H1 (cell line): ENCODE results near the gene TSHZ2. TPM values are rescaled to one million over a fixed set of nuclear protein-coding genes. Genes with fewer than 3 reads are reported as not detected.

ENCODE experiments used
- CTCF ChIA-PET: fragments of 300-600 bp; sonication (Branson Sonifier 250); formaldehyde crosslinking; loops from one replicate; lab custom pipeline; 2021; ENCODE audit not compliant: partially characterized antibody; lab: Charles Lee
- POLR2A ChIA-PET: fragments of 300-600 bp; sonication (Branson Sonifier 250); formaldehyde crosslinking; loops from one replicate; lab custom pipeline; 2021; ENCODE audit warnings: inconsistent platforms; ENCODE audit not compliant: partially characterized antibody; lab: Charles Lee
- DNase-seq, 2 experiments: peaks; one replicate each; pipeline versions ENCODE4 v3.0.0 to v3.0.0-alpha.2; 2010 to 2022; ENCODE audit warnings: low spot score in 2 of 2, low read depth in 1 of 2, mixed read lengths in 1 of 2
- FAIRE-seq: peaks from 2 replicates; lab custom pipeline; 2011; peaks lifted over from hg19 to GRCh38; lab: Jason Lieb, UNC
- H2AFZ ChIP-seq: 2 replicates; pipeline ENCODE4 v1.8.1; 2012; ENCODE audit warnings: low read length, inconsistent platforms
- H2AK5ac ChIP-seq: 2 replicates; pipeline ENCODE4 v1.6.1; 2013; ENCODE audit warnings: low read depth, low read length
- H2BK120ac ChIP-seq: replicated peaks from 2 replicates; pipeline ENCODE3; 2013; ENCODE audit warnings: low read depth, low read length, inconsistent platforms
- H2BK12ac ChIP-seq: 2 replicates; pipeline ENCODE4 v1.6.1; 2013; ENCODE audit warnings: low read depth, low read length
- H2BK15ac ChIP-seq: 2 replicates; pipeline ENCODE4 v1.6.1; 2013; ENCODE audit warnings: low read length
- H2BK20ac ChIP-seq: 2 replicates; pipeline ENCODE4 v1.6.1; 2013; ENCODE audit warnings: low read length
- H2BK5ac ChIP-seq: 2 replicates; pipeline ENCODE4 v1.6.1; 2013; ENCODE audit warnings: low read depth, low read length
- H3K14ac ChIP-seq: 2 replicates; pipeline ENCODE4 v1.6.1; 2013; ENCODE audit warnings: inconsistent platforms; ENCODE audit not compliant: insufficient read length
- H3K18ac ChIP-seq: 2 replicates; pipeline ENCODE4 v1.6.1; 2013; ENCODE audit warnings: low read length; ENCODE audit errors: extremely low read depth
- H3K23ac ChIP-seq: 2 replicates; pipeline ENCODE4 v1.6.1; 2013; ENCODE audit warnings: inconsistent platforms; ENCODE audit not compliant: insufficient read length
- H3K23me2 ChIP-seq: 2 replicates; pipeline ENCODE4 v1.6.1; 2013; ENCODE audit warnings: low read depth, low read length
- H3K27ac ChIP-seq: 2 replicates; pipeline ENCODE4 v1.6.1; 2011; ENCODE audit warnings: low read depth, low read length, inconsistent platforms
- H3K27me3 ChIP-seq, 4 experiments: replicated peaks in 1 of 4; 1 replicate in 1 of 4; 2 replicates in 3 of 4; pipeline versions ENCODE4 v1.6.1 to v1.8.1; 2011 to 2013; ENCODE audit warnings: low read length in 3 of 4, mild to moderate bottlenecking in 3 of 4, inconsistent platforms in 2 of 4, mixed read lengths in 2 of 4, moderate library complexity in 1 of 4; ENCODE audit not compliant: control insufficient read depth in 3 of 4, insufficient read depth in 3 of 4; ENCODE audit errors: extremely low read depth in 1 of 4
- H3K36me3 ChIP-seq, 4 experiments: 2 replicates each; pipeline versions ENCODE4 v1.6.1 to v1.8.1; 2011 to 2013; ENCODE audit warnings: mild to moderate bottlenecking in 4 of 4, low read length in 3 of 4, moderate library complexity in 2 of 4, control low read depth in 1 of 4, inconsistent platforms in 1 of 4; ENCODE audit not compliant: insufficient read depth in 4 of 4, control insufficient read depth in 2 of 4
- H3K4ac ChIP-seq: replicated peaks from 2 replicates; pipeline ENCODE3; 2013; ENCODE audit warnings: low read length, low read depth, mixed read lengths, inconsistent platforms; ENCODE audit not compliant: insufficient read length
- H3K4me1 ChIP-seq, 4 experiments: replicated peaks in 1 of 4; 1 replicate in 1 of 4; 2 replicates in 3 of 4; pipeline versions ENCODE4 v1.6.1 to v1.8.1; 2011 to 2013; ENCODE audit warnings: low read length in 3 of 4, inconsistent platforms in 2 of 4, mixed read lengths in 1 of 4; ENCODE audit not compliant: insufficient read depth in 4 of 4, control insufficient read depth in 3 of 4
- H3K4me2 ChIP-seq, 2 experiments: 2 replicates each; pipeline versions ENCODE4 v1.6.1 to v1.8.1; 2011 to 2013; ENCODE audit warnings: low read depth in 2 of 2, low read length in 2 of 2, control low read depth in 1 of 2, inconsistent platforms in 1 of 2, mild to moderate bottlenecking in 1 of 2; ENCODE audit not compliant: insufficient read depth in 1 of 2
- H3K4me3 ChIP-seq, 4 experiments: fragments of 200-600, 300-600 bp in 1 of 4; sonication (generic), shearing (Covaris generic), sonication (Bioruptor Twin) in 1 of 4; 2 replicates each; pipeline versions ENCODE4 v1.5.1 to v1.8.1; 2011 to 2016; ENCODE audit warnings: low read length in 4 of 4, low read depth in 3 of 4, control low read depth in 2 of 4, inconsistent platforms in 2 of 4, mild to moderate bottlenecking in 2 of 4, mixed read lengths in 1 of 4, moderate library complexity in 1 of 4; ENCODE audit not compliant: insufficient read depth in 2 of 4; ENCODE audit errors: extremely low read depth in 1 of 4
- H3K56ac ChIP-seq: replicated peaks from 2 replicates; pipeline ENCODE3; 2013; ENCODE audit warnings: low read depth, mild to moderate bottlenecking, mixed read lengths, low read length, inconsistent platforms; ENCODE audit not compliant: insufficient read length
- H3K79me1 ChIP-seq: 2 replicates; pipeline ENCODE4 v1.6.1; 2013; ENCODE audit warnings: low read depth, low read length, control low read depth
- H3K79me2 ChIP-seq, 2 experiments: 2 replicates each; pipeline versions ENCODE4 v1.6.1 to v1.8.1; 2012 to 2013; ENCODE audit warnings: low read length in 2 of 2, mild to moderate bottlenecking in 2 of 2, inconsistent platforms in 1 of 2; ENCODE audit not compliant: insufficient read depth in 2 of 2, control insufficient read depth in 1 of 2
- H3K9ac ChIP-seq, 4 experiments: replicated peaks in 1 of 4; 1 replicate in 1 of 4; 2 replicates in 3 of 4; pipeline versions ENCODE4 v1.6.1 to v1.8.1; 2011 to 2013; ENCODE audit warnings: low read depth in 3 of 4, low read length in 3 of 4, control low read depth in 2 of 4, mild to moderate bottlenecking in 2 of 4, moderate library complexity in 2 of 4, inconsistent platforms in 1 of 4; ENCODE audit errors: extremely low read depth in 1 of 4
- H3K9me3 ChIP-seq, 2 experiments: 2 replicates each; pipeline versions ENCODE4 v1.6.1 to v1.8.1; 2012 to 2013; ENCODE audit warnings: mild to moderate bottlenecking in 2 of 2, moderate library complexity in 2 of 2, control low read depth in 1 of 2, inconsistent platforms in 1 of 2, low read depth in 1 of 2, low read length in 1 of 2, mixed read lengths in 1 of 2; ENCODE audit not compliant: insufficient read depth in 2 of 2
- H4K20me1 ChIP-seq, 2 experiments: replicated peaks in 1 of 2; 2 replicates each; pipeline versions ENCODE3 to v1.8.1; 2011 to 2013; ENCODE audit warnings: inconsistent platforms in 2 of 2, low read length in 2 of 2, mild to moderate bottlenecking in 1 of 2; ENCODE audit not compliant: insufficient read depth in 2 of 2, control insufficient read depth in 1 of 2
- H4K5ac ChIP-seq: 2 replicates; pipeline ENCODE4 v1.6.1; 2013; ENCODE audit warnings: low read length, low read depth, mixed read lengths, inconsistent platforms; ENCODE audit not compliant: insufficient read length
- H4K8ac ChIP-seq: 2 replicates; pipeline ENCODE4 v1.8.0; 2013; ENCODE audit warnings: mild to moderate bottlenecking, moderate library complexity, low read length, inconsistent platforms; ENCODE audit not compliant: insufficient read depth; ENCODE audit errors: extremely low read depth
- H4K91ac ChIP-seq: replicated peaks from 2 replicates; pipeline ENCODE3; 2013; ENCODE audit warnings: low read length, mixed read lengths, inconsistent platforms; ENCODE audit not compliant: insufficient read length
- ASH2L ChIP-seq: fragments of 200-600, 300-600 bp; sonication (generic); IDR thresholded peaks from one replicate; pipeline ENCODE4 v1.7.1; 2017; ENCODE audit warnings: low read length
- CBX5 ChIP-seq: fragments of 300-800, 300-1000 bp; sonication (generic); IDR thresholded peaks from 2 replicates; pipeline ENCODE4 v1.7.1; 2016; ENCODE audit warnings: antibody characterized with exemption, low read length, low read depth
- CREB1 ChIP-seq: IDR thresholded peaks from 2 replicates; pipeline ENCODE4 v1.6.1; 2012; ENCODE audit warnings: inconsistent platforms
- CTCF ChIP-seq, 3 experiments: IDR thresholded peaks; 1 replicate in 2 of 3; 2 replicates in 1 of 3; pipeline versions ENCODE4 v1.5.1 to v1.6.1; 2011; ENCODE audit warnings: low read length in 3 of 3, mild to moderate bottlenecking in 3 of 3, inconsistent platforms in 2 of 3, low read depth in 1 of 3, moderate library complexity in 1 of 3; ENCODE audit not compliant: insufficient read depth in 1 of 3; ENCODE audit errors: control extremely low read depth in 1 of 3
- KDM4A ChIP-seq: IDR thresholded peaks from one replicate; pipeline ENCODE4 v1.7.1; 2012; ENCODE audit warnings: low read depth, mild to moderate bottlenecking, moderate library complexity, low read length, inconsistent platforms; ENCODE audit not compliant: severe bottlenecking
- MAFK ChIP-seq: IDR thresholded peaks from 2 replicates; pipeline ENCODE4 v1.6.1; 2012; ENCODE audit warnings: low read depth, mild to moderate bottlenecking, improper control_type of control experiment, low read length
- NRF1 ChIP-seq: IDR thresholded peaks from 2 replicates; pipeline ENCODE4 v1.6.1; 2011; ENCODE audit warnings: mild to moderate bottlenecking, low read depth, low read length, improper control_type of control experiment
- RAD21 ChIP-seq, 2 experiments: IDR thresholded peaks in 1 of 2; conservative IDR thresholded peaks in 1 of 2; 2 replicates each; pipeline ENCODE4 v1.6.1; 2011; ENCODE audit warnings: low read depth in 2 of 2, low read length in 2 of 2, improper control_type of control experiment in 1 of 2, inconsistent platforms in 1 of 2, mild to moderate bottlenecking in 1 of 2, moderate library complexity in 1 of 2
- RBBP5 ChIP-seq: IDR thresholded peaks from 2 replicates; pipeline ENCODE4 v1.7.1; 2012; ENCODE audit warnings: low read depth, mild to moderate bottlenecking, inconsistent platforms, low read length, moderate library complexity, borderline replicate concordance
- SP1 ChIP-seq: IDR thresholded peaks from 2 replicates; pipeline ENCODE4 v1.6.1; 2011; ENCODE audit warnings: low read depth, low read length
- ZNF274 ChIP-seq: IDR thresholded peaks from 2 replicates; pipeline ENCODE4 v1.7.0; 2012; ENCODE audit warnings: low read length, borderline replicate concordance; ENCODE audit errors: extremely low read depth
- WGBS, 2 experiments: shearing (Covaris generic) in 1 of 2; methylation state at CpG; one replicate each; pipeline versions ENCODE4 v1.1.6 to v1.1.7; 2013 to 2015; ENCODE audit warnings: low lambda C conversion rate in 2 of 2, mixed read lengths in 2 of 2, inconsistent platforms in 1 of 2, low coverage in 1 of 2, missing lambda C conversion rate in 1 of 2; ENCODE audit not compliant: insufficient replicate concordance in 2 of 2, insufficient coverage in 1 of 2, insufficient read length in 1 of 2; ENCODE audit errors: extremely low coverage in 1 of 2, missing lambda C conversion rate in 1 of 2; 5-methylcytosine and 5-hydroxymethylcytosine counted together
- polyA plus RNA-seq, 7 experiments: library from polyadenylated mRNA; depleted of rRNA in 3 of 7; stranded (reverse) in 5 of 7; unstranded in 2 of 7; fragments of >200 nt in 5 of 7; fragments of 200-250 nt in 2 of 7; gene quantifications; 1 replicate in 5 of 7; 2 replicates in 1 of 7; 4 replicates in 1 of 7; pipeline versions ENCODE4 v1.2.1 to v1.2.3, GENCODE V29; 2011 to 2013; ENCODE audit warnings: missing spikeins in 2 of 7, mixed read lengths in 2 of 7
- total RNA-seq: library from RNA; stranded (reverse); fragmentation: NEBNext Ultra II Directional; extraction: Animal tissue kit (Norgen Biotek cat#: 25700); gene quantifications from 2 replicates; pipeline ENCODE4 v1.2.1, GENCODE V29; 2021

Gene TSHZ2
- total and polyA plus RNA-seq, 2 of the 8 experiments (the other 6 are each of a cell fraction or from before 2014, with no cell fraction given) = 0.14 to 0.30 TPM

DNA sequence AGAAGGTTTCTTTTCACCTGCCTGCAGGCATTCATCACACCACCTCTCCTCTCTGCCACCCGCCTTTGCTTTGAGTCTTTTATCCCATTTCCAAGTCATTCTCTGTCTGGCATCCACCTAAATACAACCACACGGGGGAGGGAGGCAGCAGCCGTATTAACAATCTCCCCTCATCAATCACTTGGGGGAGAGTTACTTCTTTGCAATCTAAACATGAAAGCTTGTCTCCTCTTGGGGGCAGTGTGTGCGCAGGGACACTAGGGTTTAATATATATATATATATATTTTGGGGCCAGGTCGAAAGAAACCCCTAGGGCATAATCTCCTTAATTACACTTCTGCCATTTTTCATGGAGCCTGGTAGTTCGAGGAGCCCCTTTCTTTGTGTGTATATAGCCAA, 214.5 kb downstream of the TSHZ2 start:
- Histone ChIP-seq H3K4me3 (no peak overlapping the region), H3K9ac (no peak overlapping the region), H2AK5ac (no peak overlapping the region), H3K79me2 (no peaks in the 10 kb centered on the region), H4K5ac (no peak overlapping the region), H3K56ac (no peak overlapping the region), H3K23ac (no peak overlapping the region), H2BK20ac (no peak overlapping the region), H3K4me2 (no peak overlapping the region), H2BK15ac (no peak overlapping the region), H4K8ac (no peak overlapping the region), H4K20me1 (no peaks in the 10 kb centered on the region), H2BK120ac (no peak overlapping the region), H2AFZ (no peak overlapping the region), H3K79me1 (no peaks in the 10 kb centered on the region), H3K18ac (no peak overlapping the region), H3K4ac (no peak overlapping the region), H4K91ac (no peak overlapping the region), H3K9me3 (no peaks in the 10 kb centered on the region), H3K27me3 (no peaks in the 10 kb centered on the region), H3K14ac (no peak overlapping the region), H2BK5ac (no peak overlapping the region), H3K4me1 (peaks cover 0 to 2% (median under 1%) of the 10 kb centered on the region in 4 experiments; a peak in 2 of 7 replicates), H3K27ac (no peak overlapping the region), H3K36me3 (no peaks in the 10 kb centered on the region)
- 70% methylated on average over 6 of the region's 6 CpGs; no CpG with 5 or more reads in 1 of the 2 experiments for WGBS, 2 experiments
- ChIA-PET POLR2A (no interaction called here), CTCF (interaction anchor here (0.6 to 6.5 kb wide), 15 partner anchors 10 to 361 kb away, joined by 3 to 31 read pairs (median 4); no protein-coding TSS in a partner anchor)
- FAIRE-seq = no peak
- TF ChIP-seq CBX5 = no peak
- no peak for TF ChIP-seq KDM4A
- TF ChIP-seq RAD21 (IDR thresholded peaks at IDR 0.05 in 1 of 2, conservative IDR thresholded peaks at IDR 0.05 in 1 of 2; ENCODE audit: low read depth in 2 of 2, low read length in 2 of 2) = peak; percentile 47 to 66
- TF ChIP-seq CTCF (IDR thresholded peaks at IDR 0.05; ENCODE audit: control extremely low read depth in 1 of 3, insufficient read depth in 1 of 3, low read depth in 1 of 3, low read length in 3 of 3) = peak in 2 of 3 experiments; percentile 16 to 49; a peak in 3 of 4 replicates
- TF ChIP-seq ZNF274 = no peak
- TF ChIP-seq CREB1 = no peak
- no peak for TF ChIP-seq SP1
- no peak for TF ChIP-seq ASH2L
- no peak for TF ChIP-seq NRF1
- TF ChIP-seq RBBP5 = no peak
- no peak for TF ChIP-seq MAFK
- TF ChIP-seq, all 59 proteins: peak for 2
- Histone ChIP-seq H2BK12ac (no peak overlapping the region), H3K23me2 (no peaks in the 10 kb centered on the region)
- DNase-seq = no peak
